ENCODE results near the gene CLINT1.
"Not testable (repeated sequence)": the region's sequence is repeated elsewhere in the genome, so short reads cannot be mapped to it uniquely, and the experiment has no call there.

The CLINT1 gene

DNA sequence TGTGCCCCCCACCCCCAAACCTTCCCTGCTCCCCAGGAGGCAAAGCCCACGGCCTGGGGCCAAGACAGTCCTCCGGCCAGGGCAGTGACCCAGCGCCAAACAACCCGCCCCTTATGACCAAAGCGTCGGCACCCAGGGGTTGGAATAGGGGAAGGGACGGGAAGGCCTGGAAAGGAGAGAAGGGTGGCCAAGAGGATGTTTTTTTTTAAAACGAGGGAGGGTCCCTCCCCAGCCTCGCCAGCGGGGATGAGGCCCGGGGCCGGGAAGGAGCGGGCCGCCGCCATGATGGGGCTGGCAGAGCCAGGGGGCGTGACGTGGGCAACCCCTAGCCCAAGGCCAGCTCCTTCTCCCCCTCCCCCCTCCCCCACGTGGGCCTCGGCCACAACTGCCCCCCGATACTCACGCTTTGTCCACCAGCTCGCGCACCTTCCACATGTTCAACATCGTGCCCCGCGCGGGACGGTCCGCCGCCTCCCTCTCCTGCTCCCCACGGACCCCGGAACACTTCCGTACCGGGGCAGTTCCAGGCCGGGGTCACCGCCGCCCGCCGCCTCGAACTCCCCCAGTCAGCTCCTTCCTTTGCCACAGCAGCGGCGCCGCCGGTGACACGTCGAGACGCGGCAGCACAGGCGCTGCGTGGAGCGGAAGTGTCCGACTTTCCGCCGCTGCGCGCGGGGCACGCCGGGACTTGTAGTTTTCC, at the start of gene CLINT1:
Gene CLINT1, minus strand, starts transcription at position 619 of the 700 bp plus-strand sequence. Its CDS starts 175 bp downstream, at position 444.
- peak; percentile 93 for DNase-seq (ENCODE audit: low spot score)

GRCh38 chr5:157908459-157908858, 49.5 kb upstream of the CLINT1 start:
- no peak for DNase-seq (ENCODE audit: low spot score)

GRCh38 chr5:157907479-157907878, 48.5 kb upstream of the CLINT1 start:
- no peak for DNase-seq (ENCODE audit: low spot score)

GRCh38 chr5:157903117-157903450, 44.1 kb upstream of the CLINT1 start:
- no peak for DNase-seq (ENCODE audit: low spot score)

DNA sequence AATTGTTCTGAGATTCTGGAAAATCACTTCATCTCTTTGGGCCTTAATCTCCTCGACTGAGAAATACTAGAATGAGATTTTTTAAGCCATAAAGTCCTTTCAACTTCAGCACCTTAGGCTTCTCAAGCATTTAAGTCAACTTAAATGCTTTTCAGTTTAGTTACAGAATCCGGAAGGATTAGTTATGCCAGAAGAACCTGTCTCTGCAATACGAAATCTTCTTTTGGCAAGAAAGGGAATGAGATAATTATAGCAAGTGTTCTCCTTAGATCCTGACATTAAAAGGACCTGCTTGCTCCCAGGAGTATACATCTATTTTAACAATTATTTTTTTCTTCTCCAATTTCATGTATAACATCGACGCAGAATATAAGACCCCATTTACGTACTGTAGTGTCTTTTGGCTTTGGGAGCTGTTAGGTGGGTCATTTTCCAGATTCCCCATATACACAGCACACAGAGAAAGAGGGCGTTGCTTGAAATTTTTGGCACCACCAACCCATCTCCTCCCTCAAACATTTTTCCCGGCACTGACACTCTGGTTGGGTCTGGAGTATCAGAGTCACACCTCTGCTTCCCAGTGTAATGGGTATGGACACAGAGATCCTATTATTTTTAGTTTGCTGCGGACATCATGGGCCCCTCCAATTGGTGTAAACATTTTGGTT, 43.6 kb upstream of the CLINT1 start:
- DNase-seq (ENCODE audit: low spot score) = no peak

- peak; percentile 26 for DNase-seq (ENCODE audit: low spot score)
Measured at GRCh38 chr5:157900644-157901043, 41.7 kb upstream of the CLINT1 start.

DNA sequence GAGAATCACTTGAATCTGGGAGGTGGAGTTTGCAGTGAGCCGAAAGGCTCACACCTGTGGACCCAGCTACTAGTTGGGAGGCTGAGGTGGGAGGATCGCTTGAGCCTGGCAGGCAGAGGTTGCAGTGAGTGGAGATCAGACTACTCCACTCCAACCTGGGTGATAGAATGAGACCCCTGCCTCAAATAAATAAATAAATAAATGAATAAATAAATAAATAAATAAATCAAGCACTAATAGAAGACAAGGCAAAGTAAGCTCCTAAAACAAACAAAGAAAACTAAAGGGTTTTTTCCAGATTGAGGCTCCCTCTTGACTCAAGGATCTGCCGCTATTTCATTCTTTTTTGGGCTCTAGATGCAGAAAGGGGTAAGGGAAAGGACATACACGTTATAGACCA, 34.7 kb upstream of the CLINT1 start:
- no peak for DNase-seq (ENCODE audit: low spot score)

- DNase-seq (ENCODE audit: low spot score) = no peak
Measured at GRCh38 chr5:157892974-157893373, 34.0 kb upstream of the CLINT1 start.

DNA sequence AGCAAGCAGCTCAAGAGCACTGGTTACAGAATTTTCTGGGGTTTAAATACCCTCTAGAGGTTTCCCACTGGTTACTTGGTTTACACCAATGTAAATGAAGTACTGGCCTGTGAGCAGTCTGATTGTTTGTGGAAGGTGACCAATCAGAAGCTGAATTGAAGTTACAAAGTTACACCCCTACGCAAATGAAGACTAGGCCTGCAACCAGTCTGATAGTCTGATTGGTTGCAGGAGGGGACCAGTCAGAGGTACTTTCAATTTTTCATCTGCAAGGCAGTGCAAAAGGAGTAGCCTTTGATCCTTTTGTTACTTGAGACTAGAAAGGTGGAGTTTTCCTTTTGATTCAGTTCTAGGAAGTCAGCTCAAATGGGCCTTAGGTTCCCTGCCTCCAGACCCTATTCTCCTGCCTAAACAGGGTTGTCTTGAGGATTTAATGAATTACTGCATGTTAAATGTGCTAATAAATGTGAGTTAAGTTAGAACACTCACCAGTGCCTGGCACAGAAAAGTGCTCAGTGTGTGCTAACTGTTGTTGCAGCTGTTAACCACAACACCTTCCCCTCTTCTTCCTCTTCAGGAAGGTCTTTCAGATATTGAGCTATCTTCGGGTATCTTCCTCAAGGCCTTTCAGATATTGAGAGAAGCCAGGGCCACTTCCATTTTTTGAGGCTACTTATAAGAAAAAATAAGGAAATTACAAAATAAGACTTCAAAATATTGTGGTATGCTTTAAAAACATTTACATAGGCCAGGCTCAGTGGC, 32.1 kb upstream of the CLINT1 start:
- no peak for DNase-seq (ENCODE audit: low spot score)

- no peak for DNase-seq (ENCODE audit: low spot score)
Measured at GRCh38 chr5:157888814-157889532, 30.0 kb upstream of the CLINT1 start.

- DNase-seq (ENCODE audit: low spot score) = no peak
Measured at GRCh38 chr5:157886796-157887380, 27.9 kb upstream of the CLINT1 start.

DNA sequence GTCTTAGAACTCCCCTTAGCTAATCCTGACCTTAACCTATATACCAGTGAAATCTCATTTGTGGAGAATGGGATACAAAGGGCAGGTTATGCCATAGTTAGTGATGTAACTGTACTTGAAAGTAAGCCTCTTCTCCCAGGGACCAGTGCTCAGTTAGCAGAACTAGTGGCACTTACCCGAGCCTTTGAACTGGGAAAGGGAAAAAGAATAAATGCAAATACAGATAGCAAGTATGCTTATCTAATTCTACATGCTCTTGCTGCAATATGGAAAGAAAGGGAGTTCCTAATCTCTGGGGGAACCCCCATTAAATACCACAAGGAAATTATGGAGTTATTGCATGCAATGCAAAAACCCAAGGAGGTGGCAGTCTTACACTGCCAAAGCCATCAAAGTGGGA, 26.1 kb upstream of the CLINT1 start:
- not testable (repeated sequence) for DNase-seq (ENCODE audit: low spot score)

GRCh38 chr5:157881498-157881897, 22.6 kb upstream of the CLINT1 start:
- not testable (repeated sequence) for DNase-seq (ENCODE audit: low spot score)

DNA sequence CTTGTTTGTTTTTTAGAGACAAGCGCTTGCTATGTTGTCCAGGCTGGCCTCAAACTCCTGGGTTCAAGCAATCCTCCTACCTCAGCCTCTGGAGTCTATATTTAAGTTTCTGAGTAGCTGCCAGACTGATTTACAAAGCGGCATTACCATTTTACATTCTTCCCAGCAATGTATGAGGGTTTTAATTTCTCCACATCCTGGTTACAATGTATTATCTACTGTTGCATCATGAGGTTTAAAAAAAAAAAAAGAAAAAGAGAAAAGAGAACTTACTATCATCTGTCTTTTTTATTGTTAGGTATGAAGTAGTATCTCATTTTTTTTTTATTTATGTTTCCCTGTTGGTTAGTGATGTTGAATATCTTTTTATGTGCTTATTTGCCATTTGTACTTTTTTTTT, 18.9 kb upstream of the CLINT1 start:
- DNase-seq (ENCODE audit: low spot score) = no peak

DNA sequence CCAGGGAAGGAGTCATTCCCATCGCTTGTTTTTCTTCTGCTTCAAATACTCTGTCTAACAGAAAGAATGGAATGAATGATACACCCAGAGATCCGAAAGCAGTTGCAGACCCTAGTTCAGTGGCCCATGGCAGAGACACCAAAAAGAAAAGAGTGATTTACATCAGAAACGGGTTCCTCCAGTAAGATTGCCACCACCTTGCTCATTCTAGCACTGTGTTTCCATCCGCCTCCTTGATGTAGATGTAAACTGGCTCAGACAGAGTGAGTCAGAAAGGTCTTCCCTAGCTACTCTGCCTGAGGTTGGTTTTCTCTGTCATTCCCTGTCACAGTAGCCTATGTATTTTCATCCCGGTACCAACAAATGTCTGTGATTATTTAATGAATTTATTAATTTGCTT, 15.9 kb upstream of the CLINT1 start:
- no peak for DNase-seq (ENCODE audit: low spot score)

GRCh38 chr5:157870837-157871834, 12.2 kb upstream of the CLINT1 start:
- no peak for DNase-seq (ENCODE audit: low spot score)

GRCh38 chr5:157867751-157868387, 8.9 kb upstream of the CLINT1 start:
- DNase-seq (ENCODE audit: low spot score) = no peak

GRCh38 chr5:157866536-157866935, 7.6 kb upstream of the CLINT1 start:
- no peak for DNase-seq (ENCODE audit: low spot score)

DNA sequence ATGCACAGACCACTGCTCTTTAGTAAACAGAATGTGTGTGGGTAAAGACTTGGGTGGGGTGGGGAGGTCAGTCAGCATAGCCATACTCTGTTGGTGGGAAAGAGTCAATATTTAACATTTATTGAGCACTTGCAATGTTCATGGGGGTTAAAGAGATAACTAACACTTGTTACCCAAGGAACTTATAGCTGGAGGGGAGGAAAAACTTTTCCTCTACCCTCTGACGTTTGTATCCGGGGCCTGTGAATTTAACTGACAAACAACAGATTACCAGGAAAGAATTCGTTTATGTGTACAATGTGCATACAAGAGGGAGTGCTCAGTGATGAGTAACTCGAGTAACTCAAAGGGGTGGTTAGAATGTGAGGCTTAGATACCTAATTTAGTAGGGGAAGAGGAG, 6.8 kb upstream of the CLINT1 start:
- DNase-seq (ENCODE audit: low spot score) = no peak

- DNase-seq (ENCODE audit: low spot score) = peak; percentile 33
Measured at GRCh38 chr5:157864067-157864466, 5.1 kb upstream of the CLINT1 start.

Data from iPS-NIHi11 (cell line).